Gastrocnemius medialis (tissue), 4 donors: ENCODE measurements around the gene PCNA. TPM values are rescaled to one million over a fixed set of nuclear protein-coding genes. Genes with fewer than 3 reads are reported as not detected.

Experiments used
- ATAC-seq, 2 donors: fragments of 150-250 bp; one replicate each; pipeline ENCODE4 v1.9.1; 2016
- DNase-seq, 2 donors: peaks; one replicate each; pipeline ENCODE4 v3.0.0-alpha.2; 2019
- H3K27ac ChIP-seq, 4 donors: fragments of 200-600 bp; sonication (generic); 1 replicate in 1 of 4; 2 replicates in 3 of 4; pipeline ENCODE4 v1.5.1; 2016 to 2018; ENCODE audit warnings: mild to moderate bottlenecking in 2 of 4, moderate library complexity in 1 of 4
- H3K27me3 ChIP-seq, 3 donors: fragments of 200-600 bp; sonication (generic) in 2 of 3; 1 replicate in 1 of 3; 2 replicates in 2 of 3; pipeline versions ENCODE4 v1.5.1 to v1.6.0; 2016 to 2019; ENCODE audit warnings: mild to moderate bottlenecking in 1 of 3, moderate library complexity in 1 of 3
- H3K36me3 ChIP-seq, 2 donors: fragments of 200-600 bp; sonication (generic) in 1 of 2; one replicate each; pipeline ENCODE4 v1.5.1; 2017 to 2018
- H3K4me1 ChIP-seq, 2 donors: fragments of 200-600 bp; sonication (generic) in 1 of 2; one replicate each; pipeline ENCODE4 v1.5.1; 2016 to 2017; ENCODE audit warnings: mild to moderate bottlenecking in 2 of 2
- H3K4me3 ChIP-seq, 4 donors: fragments of 200-600 bp; sonication (generic) in 3 of 4; 1 replicate in 1 of 4; 2 replicates in 3 of 4; pipeline ENCODE4 v1.5.1; 2016 to 2019; ENCODE audit warnings: mild to moderate bottlenecking in 2 of 4
- H3K9me3 ChIP-seq, 3 donors: fragments of 200-600 bp; sonication (generic) in 2 of 3; 1 replicate in 1 of 3; 2 replicates in 2 of 3; pipeline ENCODE4 v1.5.1; 2016 to 2019
- CTCF ChIP-seq, 5 experiments: fragments of 450-650 bp in 3 of 5; fragments of 200-600 bp in 2 of 5; sonication (generic) in 2 of 5; IDR thresholded peaks in 4 of 5; conservative IDR thresholded peaks in 1 of 5; 1 replicate in 4 of 5; 2 replicates in 1 of 5; pipeline ENCODE4 v1.5.1; 2016 to 2019; ENCODE audit warnings: antibody characterized with exemption in 5 of 5, mild to moderate bottlenecking in 3 of 5, moderate library complexity in 3 of 5
- POLR2A ChIP-seq, 2 donors: fragments of 450-650 bp; IDR thresholded peaks; one replicate each; pipeline ENCODE4 v1.6.1; 2017; ENCODE audit warnings: antibody characterized with exemption in 2 of 2, mild to moderate bottlenecking in 2 of 2, moderate library complexity in 2 of 2
- in situ Hi-C, 4 donors: fragments of 200-750 bp; cut with MboI; loops; one replicate each; pipeline versions ENCODE4 v1.15.0 to v1.8.0; 2017; ENCODE audit warnings: low sequenced_read_pairs in 4 of 4
- intact Hi-C: fragments of 100-400 bp; cut with DNase I; formaldehyde crosslinking; loops from one replicate; pipeline ENCODE4 v1.15.1; 2023; ENCODE audit warnings: low total_unique reads
- total RNA-seq, 4 donors: library from RNA; depleted of rRNA; stranded (reverse); fragments of >200 nt; gene quantifications; one replicate each; pipeline versions ENCODE4 v1.1.0 to v1.2.3, GENCODE V29; 2016

PCNA gene
- total RNA-seq, 4 donors from 2014 or later, result 19.1 to 40.0 (median 25.4) TPM

- peak; percentile 79 to 89 for ATAC-seq
- no peaks in the 10 kb centered on the region for H3K27me3 ChIP-seq
- no peak overlapping the region for H3K27ac ChIP-seq
Observed at GRCh38 chr20:5065879-5066383, 53.8 kb downstream of the PCNA start.

GRCh38 chr20:5065166-5065878 lies 54.4 kb downstream of the PCNA start:
- no peaks in the 10 kb centered on the region for H3K9me3 ChIP-seq
- no peak for ATAC-seq
- H3K36me3 ChIP-seq, result no peaks in the 10 kb centered on the region
- DNase-seq, result no peak
- H3K27ac ChIP-seq, result no peak overlapping the region
- in situ Hi-C loops (no loop called here), intact Hi-C loops (no loop called here)
- H3K4me3 ChIP-seq, result no peak overlapping the region
- no peaks in the 10 kb centered on the region for H3K4me1 ChIP-seq
- TF ChIP-seq CTCF (IDR thresholded peaks at IDR 0.05 in 4 of 5, conservative IDR thresholded peaks at IDR 0.05 in 1 of 5) (no peak), POLR2A (IDR thresholded peaks at IDR 0.05) (no peak)
- no peaks in the 10 kb centered on the region for H3K27me3 ChIP-seq

More at GRCh38 chr20:5065879-5066383, 53.8 kb downstream of the PCNA start:
- DNase-seq, result peak; percentile 29 to 70
- no peaks in the 10 kb centered on the region for H3K9me3 ChIP-seq
- intact Hi-C loops (no loop called here), in situ Hi-C loops (no loop called here)
- TF ChIP-seq POLR2A (IDR thresholded peaks at IDR 0.05), result no peak
- no peak for TF ChIP-seq CTCF (IDR thresholded peaks at IDR 0.05 in 4 of 5, conservative IDR thresholded peaks at IDR 0.05 in 1 of 5)
- H3K4me1 ChIP-seq, result no peaks in the 10 kb centered on the region
- no peaks in the 10 kb centered on the region for H3K36me3 ChIP-seq
- H3K4me3 ChIP-seq, result no peak overlapping the region

Other genes with a start within 250 kb of the PCNA start
- gene SLC23A2, start 118.4 kb downstream of the PCNA start, total RNA-seq, result 1 to 10 TPM; 2.6 to 3.6 (median 3.1) TPM
- gene TMEM230, start 6.9 kb downstream of the PCNA start, total RNA-seq, result 10 to 100 TPM; 59.6 to 87.5 (median 76.3) TPM
- 10 to 100 TPM in 3 of 4 donors, 1 to 10 TPM in 1; 9.0 to 18.5 (median 14.5) TPM for gene CDS2, start 7.0 kb upstream of the PCNA start, total RNA-seq
- not detected for gene PROKR2, start 197.0 kb upstream of the PCNA start, total RNA-seq